OCI-LY1 (cell line): ENCODE data around the gene DNMBP.

Experiments
- CTCF ChIP-seq: fragments of 200-600 bp; sonication (generic), shearing (Covaris generic); IDR thresholded peaks from 2 replicates; pipeline ENCODE4 v1.5.1; 2017; ENCODE audit warnings: mild to moderate bottlenecking, antibody characterized with exemption, low read length, moderate library complexity, mixed read lengths
- EZH2 ChIP-seq: fragments of 200-600 bp; sonication (generic), shearing (Covaris generic); IDR thresholded peaks from 2 replicates; pipeline ENCODE4 v1.8.0; 2017; ENCODE audit warnings: borderline replicate concordance, mixed run types, mild to moderate bottlenecking, antibody characterized with exemption, low read length, moderate library complexity, mixed read lengths

- TF ChIP-seq CTCF: no peak
- no peak for TF ChIP-seq EZH2
Measured at GRCh38 chr10:99920901-99921300, 88.8 kb downstream of the DNMBP start.
